Stimulated activated CD8-positive, alpha-beta memory T cell treated with anti-CD3 and anti-CD28 coated beads, Interleukin-12 subunit alpha, Interleukin-12 subunit beta, amount 100 ng/mL, for 4 hours (primary cell): ENCODE measurements around the gene MORN1.

ENCODE experiments used
- DNase-seq: peaks from one replicate; pipeline ENCODE4 v3.0.0-alpha.2; 2020; ENCODE audit warnings: low read depth

MORN1 gene

GRCh38 chr1:2289607-2290006 is 101.7 kb downstream of the MORN1 start:
- no peak for DNase-seq

GRCh38 chr1:2288816-2289536 is 102.4 kb downstream of the MORN1 start:
- no peak for DNase-seq

- no peak for DNase-seq
Observed at GRCh38 chr1:2288311-2288710, 103.0 kb downstream of the MORN1 start.

DNA sequence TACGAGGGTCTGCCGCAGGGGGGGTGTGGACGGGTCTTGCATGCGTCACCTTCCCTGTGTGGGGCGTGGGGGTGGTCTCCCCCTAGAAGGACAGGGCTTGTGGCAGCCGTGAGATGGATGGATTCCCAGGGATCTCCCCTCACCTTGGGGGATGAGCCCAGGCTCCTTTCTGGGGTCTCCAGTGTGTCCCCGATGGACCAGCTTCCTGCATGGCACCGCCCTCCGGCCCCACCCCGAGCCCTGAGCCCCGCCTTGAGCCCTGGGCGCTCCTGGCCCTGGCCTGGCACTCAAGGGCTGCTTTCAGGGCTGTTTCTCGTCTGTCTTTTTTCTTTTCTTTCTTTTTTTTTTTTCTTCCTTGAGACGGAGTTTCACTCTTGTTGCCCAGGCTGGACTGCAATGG is 103.7 kb downstream of the MORN1 start:
- DNase-seq: no peak

DNA sequence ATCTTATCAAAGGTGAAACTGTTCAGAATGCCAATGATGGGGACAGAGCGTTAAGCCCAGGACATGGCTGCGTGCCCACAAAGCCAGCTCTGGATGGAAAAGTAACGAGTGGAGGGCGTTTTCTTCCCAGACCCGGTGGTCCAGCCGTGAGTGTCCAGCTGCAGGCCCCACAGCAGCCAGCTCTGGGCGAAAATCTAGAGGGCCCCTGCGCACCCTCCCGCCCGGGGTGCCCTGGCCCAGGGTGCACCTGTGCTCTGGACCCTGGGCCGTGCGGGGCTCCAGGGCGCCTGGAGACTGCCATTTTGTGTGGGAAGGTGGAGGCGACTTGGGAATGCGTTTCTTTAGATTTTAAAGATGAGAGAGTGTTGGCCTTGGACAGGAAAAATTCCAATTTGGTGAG is 104.4 kb downstream of the MORN1 start:
- DNase-seq: no peak

GRCh38 chr1:2284932-2285331 is 106.4 kb downstream of the MORN1 start:
- no peak for DNase-seq

GRCh38 chr1:2283991-2284895 is 107.1 kb downstream of the MORN1 start:
- no peak for DNase-seq

- DNase-seq: no peak
Observed at GRCh38 chr1:2283371-2283990, 107.9 kb downstream of the MORN1 start.

GRCh38 chr1:2282556-2283270 is 108.6 kb downstream of the MORN1 start:
- DNase-seq: no peak

GRCh38 chr1:2279817-2280216 is 111.5 kb downstream of the MORN1 start:
- DNase-seq: no peak

DNA sequence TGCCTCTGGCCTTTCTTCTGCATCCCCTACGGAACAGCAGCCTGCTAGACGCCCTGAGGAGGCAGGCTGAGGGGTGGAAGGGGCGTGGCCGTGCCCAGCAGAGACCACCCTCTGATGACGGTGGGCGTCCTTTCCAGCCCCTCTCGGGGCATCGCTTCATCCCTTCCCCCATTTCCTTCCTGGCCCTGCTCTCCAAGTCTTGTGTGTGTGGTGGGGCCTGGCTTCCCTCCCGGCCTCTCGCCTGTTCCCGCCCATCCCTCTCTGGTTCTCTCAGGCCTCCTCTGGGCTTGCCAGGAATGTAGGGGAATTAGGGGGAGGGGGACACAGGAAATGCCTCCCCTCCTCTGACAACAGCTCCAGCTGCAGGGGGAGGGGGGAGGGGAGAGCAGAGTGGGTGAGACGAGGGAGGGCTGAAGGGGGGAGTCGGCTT is 112.1 kb downstream of the MORN1 start:
- DNase-seq: no peak

- DNase-seq: no peak
Observed at GRCh38 chr1:2278591-2279209, 112.7 kb downstream of the MORN1 start.

DNA sequence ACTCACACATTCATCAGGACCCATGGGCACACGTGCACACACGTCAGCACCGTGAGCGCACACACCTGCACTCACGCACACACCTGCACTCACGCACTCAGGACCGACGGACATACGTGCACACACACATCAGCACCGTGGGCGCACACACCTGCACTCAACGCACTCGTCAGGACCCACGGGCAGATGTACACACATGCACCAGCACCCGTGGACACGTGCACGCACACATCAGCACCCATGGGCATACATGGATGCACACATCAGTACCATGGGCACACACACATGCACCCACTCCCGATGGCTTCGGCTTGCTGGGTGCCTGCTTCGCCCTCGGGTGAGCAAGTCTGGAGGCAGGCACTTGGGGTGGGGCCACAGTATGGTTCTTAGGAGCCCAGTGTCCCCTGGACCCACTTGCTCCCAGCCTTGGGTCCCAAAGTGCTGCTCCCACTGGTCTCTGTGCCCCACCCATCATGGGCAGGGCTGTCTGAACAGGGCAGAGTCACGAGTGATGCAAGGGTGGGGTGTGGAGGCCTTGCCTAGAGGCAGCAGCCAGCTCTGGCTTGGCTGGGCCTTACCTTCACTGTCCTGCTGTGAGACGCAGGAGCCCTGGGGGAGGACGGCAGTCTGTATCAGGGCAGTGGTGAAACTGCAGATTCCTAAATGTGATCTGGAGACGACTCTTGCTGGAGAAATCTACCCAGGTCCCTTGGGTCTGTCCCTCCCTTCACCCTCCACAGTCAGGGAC is 113.4 kb downstream of the MORN1 start:
- no peak for DNase-seq

DNA sequence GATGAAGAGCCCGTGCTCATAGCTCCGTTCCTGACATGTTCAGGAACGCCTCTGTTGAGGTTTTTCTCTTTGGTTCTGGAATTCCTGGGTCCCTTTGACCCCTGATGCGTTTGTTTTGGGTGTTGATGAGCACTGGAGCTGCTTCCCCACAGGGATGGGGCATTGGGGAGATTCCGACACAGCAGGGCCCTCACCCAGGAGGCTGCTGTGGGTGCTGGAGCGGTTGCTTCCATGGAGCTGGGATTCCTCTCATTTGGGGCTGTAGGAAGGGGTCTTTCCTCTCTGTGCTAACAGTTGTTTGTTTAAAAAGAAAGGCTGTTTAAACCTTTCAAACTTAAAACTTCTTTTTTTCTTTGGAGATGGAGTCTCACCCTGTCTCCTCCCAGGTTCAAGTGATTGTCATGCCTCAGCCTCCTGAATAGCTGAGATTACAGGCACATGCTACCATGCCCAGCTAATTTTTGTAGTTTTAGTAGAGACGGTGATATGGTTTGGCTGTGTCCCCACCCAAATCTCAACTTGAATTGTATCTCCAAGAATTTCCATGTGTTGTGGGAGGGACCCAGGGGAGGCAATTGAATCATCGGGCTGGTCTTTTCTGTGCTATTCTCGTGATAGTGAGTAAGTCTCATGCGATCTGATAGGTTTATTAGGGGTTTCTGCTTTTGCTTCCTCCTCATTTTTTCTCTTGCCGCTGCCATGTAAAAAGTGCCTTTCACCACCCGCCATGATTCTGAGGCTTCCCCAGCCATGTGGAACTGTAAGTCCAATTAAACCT is 114.4 kb downstream of the MORN1 start:
- DNase-seq: no peak

GRCh38 chr1:2275796-2276536 is 115.4 kb downstream of the MORN1 start:
- DNase-seq: no peak

DNA sequence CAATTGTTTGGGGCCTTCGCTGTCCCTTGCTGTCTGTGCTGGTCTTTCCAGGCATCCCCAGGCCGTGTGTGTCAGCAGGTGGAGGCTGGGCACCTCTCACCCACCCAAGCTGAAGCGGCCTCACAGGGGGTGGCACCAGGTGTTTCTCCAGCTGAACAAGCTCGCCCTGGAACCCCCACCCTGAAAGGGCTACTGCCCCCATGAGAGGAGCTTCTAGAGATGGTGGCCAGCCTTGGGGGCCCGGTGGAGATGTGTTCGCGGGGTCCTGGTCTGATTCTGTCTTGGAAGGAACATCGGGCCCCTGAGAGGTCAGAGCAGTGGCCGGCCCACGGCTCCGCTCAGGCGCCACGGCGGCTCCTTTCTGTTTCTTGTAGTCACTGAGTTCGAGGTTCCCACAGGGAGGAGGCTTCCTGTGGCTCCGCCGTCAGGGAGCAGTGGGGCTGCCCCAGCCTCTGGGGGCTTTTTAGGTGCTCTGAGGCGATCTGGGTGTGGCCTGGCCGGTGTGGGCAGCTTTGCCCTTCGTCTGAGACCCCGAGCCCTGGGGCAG is 116.4 kb downstream of the MORN1 start:
- DNase-seq: no peak

- DNase-seq: no peak
Observed at GRCh38 chr1:2274231-2274928, 117.0 kb downstream of the MORN1 start.

DNA sequence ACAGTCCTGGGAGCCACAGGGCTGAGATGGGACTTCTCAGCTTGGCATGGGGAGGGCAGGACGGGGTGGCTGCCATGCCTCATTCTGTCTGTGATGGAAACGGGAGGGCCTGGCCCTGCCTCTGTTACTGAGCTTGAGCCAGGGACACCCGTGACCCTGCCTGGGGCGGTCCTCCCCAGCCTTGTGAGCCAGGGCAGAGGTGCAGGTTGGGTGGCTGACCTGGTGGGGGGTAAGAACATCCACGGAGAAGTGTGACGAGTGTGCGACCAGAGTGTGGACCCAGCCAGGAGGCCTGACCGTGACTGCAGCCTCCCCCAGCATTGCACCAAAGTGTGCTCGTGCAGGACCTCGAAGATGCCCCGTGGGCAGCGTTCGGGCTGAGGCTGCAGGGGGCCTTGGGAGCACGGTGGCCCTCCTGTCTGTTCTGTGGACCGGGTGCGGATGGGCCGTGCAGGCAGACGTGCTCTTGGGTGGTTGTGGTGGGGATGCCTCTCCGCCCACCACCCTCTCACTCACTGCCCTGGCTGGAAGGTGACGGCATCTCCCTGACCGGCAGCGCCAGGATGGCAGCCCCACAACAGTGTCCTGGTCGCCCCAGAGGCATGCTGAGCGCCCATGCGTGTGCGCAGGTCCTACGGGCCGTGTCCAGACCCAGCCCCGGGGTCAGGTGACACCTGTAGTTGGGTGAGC is 117.8 kb downstream of the MORN1 start:
- DNase-seq: no peak
